ENCODE results near the gene APLNR. TPM values are rescaled to one million over a fixed set of nuclear protein-coding genes. Genes with fewer than 3 reads are reported as not detected.

APLNR gene
- total RNA-seq, 1 donor from 2014 or later = not detected

DNA sequence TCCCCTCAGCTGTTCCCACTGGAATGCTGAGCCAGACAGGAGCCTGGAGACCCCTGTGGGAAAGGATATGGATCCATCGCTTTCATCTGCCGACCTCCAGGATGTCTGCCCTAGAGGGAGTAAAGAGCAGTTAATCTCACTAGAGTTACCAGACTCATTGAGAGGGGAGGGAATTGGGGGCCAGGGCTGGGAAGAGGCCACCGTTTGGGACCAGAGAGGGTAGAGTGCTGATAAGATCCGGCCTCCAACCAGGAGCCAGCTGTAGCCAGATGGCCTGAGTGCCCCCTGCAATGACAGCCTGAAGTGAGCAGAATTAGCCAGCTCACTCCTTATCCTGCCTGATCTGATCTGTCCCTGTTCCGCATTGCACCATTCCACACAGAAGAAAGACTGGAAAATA lies 3.7 kb upstream of the APLNR start:
- intact Hi-C loops (cut with micrococcal nuclease) = no loop called here
- H3K4me3 Mint-ChIP-seq = no peak overlapping the region
- no peak overlapping the region for H3K27ac Mint-ChIP-seq
- no peak for DNase-seq
- peaks cover 22% of the 10 kb centered on the region for H3K27me3 Mint-ChIP-seq
- H3K4me1 Mint-ChIP-seq = peaks cover 2% of the 10 kb centered on the region
- H3K36me3 Mint-ChIP-seq (ENCODE audit: low read depth) = no peaks in the 10 kb centered on the region
- no peaks in the 10 kb centered on the region for H3K9me3 Mint-ChIP-seq

DNA sequence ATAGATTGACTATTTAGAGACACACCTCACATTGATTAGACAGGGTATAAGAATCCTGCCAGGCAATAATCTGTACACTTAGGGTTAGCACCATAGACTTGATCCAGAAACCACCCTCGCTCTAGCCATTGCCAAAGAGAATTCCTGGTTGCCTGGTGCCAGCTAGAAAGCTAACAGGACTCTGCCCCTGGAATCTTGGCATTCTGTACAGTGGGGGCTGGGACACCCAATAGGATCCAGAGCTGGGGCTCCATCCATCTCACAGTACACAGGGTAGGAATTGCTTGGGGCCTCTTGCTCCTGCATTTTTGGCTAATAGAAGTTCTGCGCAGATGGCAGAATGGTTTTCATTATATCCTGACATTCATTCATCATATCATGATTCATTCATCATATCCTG lies 3.0 kb upstream of the APLNR start:
- Mint-ChIP-seq H3K27ac (no peak overlapping the region), H3K4me3 (no peak overlapping the region), H3K4me1 (peaks cover 2% of the 10 kb centered on the region), H3K36me3 (ENCODE audit: low read depth) (no peaks in the 10 kb centered on the region), H3K9me3 (no peaks in the 10 kb centered on the region), H3K27me3 (peaks cover 27% of the 10 kb centered on the region)
- no peak for DNase-seq
- intact Hi-C loops (cut with micrococcal nuclease) = no loop called here

GRCh38 chr11:57239348-57239747 lies 2.3 kb upstream of the APLNR start:
- no peaks in the 10 kb centered on the region for H3K9me3 Mint-ChIP-seq
- H3K27ac Mint-ChIP-seq = no peak overlapping the region
- H3K4me1 Mint-ChIP-seq = peaks cover 2% of the 10 kb centered on the region
- no peak overlapping the region for H3K4me3 Mint-ChIP-seq
- DNase-seq = no peak
- no peaks in the 10 kb centered on the region for H3K36me3 Mint-ChIP-seq (ENCODE audit: low read depth)
- intact Hi-C loops (cut with micrococcal nuclease) = no loop called here
- H3K27me3 Mint-ChIP-seq = peaks cover 29% of the 10 kb centered on the region

DNA sequence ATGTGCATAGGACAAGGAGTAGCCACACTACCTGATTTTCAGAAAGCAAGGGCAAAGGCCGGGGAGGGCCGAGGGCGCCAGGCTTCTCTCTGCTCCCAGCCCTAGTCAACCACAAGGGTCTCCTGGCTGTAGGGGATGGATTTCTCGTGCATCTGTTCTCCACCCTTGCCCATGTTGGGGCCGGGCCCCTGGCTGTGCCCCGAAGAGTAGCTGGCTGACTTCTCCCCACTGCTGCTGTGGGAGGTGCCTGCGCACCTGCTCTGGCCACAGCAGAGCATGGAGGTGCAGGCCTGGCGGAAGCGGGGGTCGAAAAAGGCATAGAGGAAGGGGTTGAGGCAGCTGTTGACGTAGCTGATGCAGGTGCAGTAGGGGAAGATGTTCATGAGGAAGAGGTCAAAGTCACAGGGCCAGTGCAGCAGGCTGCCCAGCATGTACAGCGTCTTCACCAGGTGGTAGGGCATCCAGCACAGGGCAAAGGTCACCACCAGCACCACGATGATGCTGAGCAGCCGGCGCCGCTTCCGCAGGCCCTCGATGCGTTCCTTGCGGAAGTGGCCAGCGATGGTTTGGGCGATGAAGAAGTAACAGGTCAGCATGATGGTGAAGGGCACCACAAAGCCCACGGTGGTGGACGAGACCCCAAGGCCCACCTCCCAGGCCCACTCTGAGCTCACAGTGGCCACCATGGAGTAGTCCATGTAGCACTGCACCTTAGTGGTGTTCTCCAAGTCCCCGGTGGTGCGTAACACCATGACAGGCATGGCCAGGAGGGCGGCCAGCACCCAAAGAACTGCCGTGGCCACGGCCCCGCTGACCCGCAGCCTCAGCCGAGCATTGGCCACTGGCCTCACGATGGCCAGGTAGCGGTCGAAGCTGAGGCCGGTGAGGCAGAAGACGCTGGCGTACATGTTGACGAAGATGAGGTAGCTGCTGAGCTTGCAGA lies 1.0 kb downstream of the APLNR start:
- peaks cover 55% of the 10 kb centered on the region for H3K27me3 Mint-ChIP-seq
- H3K4me1 Mint-ChIP-seq = peaks cover 2% of the 10 kb centered on the region
- no peak overlapping the region for H3K4me3 Mint-ChIP-seq
- H3K36me3 Mint-ChIP-seq (ENCODE audit: low read depth) = no peaks in the 10 kb centered on the region
- no peaks in the 10 kb centered on the region for H3K9me3 Mint-ChIP-seq
- DNase-seq = no peak
- intact Hi-C loops (cut with micrococcal nuclease) = no loop called here
- no peak overlapping the region for H3K27ac Mint-ChIP-seq

DNA sequence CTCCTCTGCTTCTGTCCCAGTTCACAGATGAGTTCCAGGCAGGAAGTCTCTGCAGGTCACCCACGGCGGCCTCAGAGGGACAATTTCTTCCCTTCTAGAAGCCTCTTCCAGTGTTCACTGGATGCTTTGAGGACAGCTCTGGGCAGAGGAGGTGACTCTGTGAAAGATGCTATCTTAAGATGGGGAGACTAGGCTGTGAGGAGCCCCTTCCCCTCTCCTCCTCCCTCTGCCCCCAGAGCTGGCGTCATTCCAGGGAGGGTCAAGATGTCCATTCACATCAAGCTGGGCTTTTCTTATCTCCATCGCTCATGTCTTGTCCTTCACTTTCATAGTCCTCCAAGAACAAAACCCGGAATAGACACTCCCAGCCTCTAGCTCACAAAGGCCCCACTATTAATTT lies 3.3 kb downstream of the APLNR start:
- H3K9me3 Mint-ChIP-seq = no peaks in the 10 kb centered on the region
- peaks cover 2% of the 10 kb centered on the region for H3K4me1 Mint-ChIP-seq
- no peak overlapping the region for H3K27ac Mint-ChIP-seq
- no peak overlapping the region for H3K4me3 Mint-ChIP-seq
- intact Hi-C loops (cut with micrococcal nuclease) = no loop called here
- H3K27me3 Mint-ChIP-seq = peaks cover 58% of the 10 kb centered on the region
- H3K36me3 Mint-ChIP-seq (ENCODE audit: low read depth) = no peaks in the 10 kb centered on the region
- DNase-seq = no peak

GRCh38 chr11:57231539-57232253 lies 5.4 kb downstream of the APLNR start:
- DNase-seq = no peak
- Mint-ChIP-seq H3K27me3 (peaks cover 48% of the 10 kb centered on the region), H3K36me3 (ENCODE audit: low read depth) (no peaks in the 10 kb centered on the region), H3K4me3 (no peak overlapping the region), H3K9me3 (no peaks in the 10 kb centered on the region), H3K4me1 (no peaks in the 10 kb centered on the region), H3K27ac (no peak overlapping the region)
- intact Hi-C loops (cut with micrococcal nuclease) = no loop called here

DNA sequence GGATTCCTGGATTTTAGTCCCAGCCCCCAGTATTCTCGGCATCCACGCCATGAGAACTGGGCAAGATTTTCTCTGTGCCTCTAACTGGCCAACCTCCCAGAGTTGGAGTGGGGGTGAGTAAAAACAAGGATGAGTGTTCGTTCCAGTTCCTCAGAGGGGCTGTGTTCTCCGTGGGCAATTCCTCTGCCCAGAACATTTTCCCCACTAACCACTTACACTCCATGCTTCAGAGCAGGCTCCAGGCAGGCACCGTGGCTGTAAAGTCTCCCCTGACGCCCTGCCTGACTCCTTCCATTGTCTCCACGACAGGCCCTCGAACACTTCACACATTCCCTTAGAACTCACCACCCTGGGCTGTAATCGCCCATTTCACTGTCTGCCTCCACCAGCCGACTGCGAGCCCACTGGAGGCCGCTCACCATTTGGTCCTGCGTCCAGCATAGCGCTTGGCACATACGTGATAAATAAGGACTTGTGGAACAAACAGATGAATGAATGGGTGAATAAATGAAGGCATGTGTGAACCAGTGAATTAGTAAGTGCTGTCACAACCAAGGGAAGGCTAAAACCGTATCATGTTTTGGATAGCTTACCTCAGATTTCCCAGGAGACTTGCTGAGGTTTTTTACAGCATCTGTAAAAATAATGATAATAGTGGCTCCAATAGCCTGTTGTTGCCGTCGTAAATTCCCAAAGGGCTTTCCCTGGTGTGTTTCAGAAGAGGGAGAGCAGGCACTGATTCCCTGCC lies 6.1 kb downstream of the APLNR start:
- no peaks in the 10 kb centered on the region for H3K36me3 Mint-ChIP-seq (ENCODE audit: low read depth)
- H3K27me3 Mint-ChIP-seq = peaks cover 48% of the 10 kb centered on the region
- no peaks in the 10 kb centered on the region for H3K4me1 Mint-ChIP-seq

DNA sequence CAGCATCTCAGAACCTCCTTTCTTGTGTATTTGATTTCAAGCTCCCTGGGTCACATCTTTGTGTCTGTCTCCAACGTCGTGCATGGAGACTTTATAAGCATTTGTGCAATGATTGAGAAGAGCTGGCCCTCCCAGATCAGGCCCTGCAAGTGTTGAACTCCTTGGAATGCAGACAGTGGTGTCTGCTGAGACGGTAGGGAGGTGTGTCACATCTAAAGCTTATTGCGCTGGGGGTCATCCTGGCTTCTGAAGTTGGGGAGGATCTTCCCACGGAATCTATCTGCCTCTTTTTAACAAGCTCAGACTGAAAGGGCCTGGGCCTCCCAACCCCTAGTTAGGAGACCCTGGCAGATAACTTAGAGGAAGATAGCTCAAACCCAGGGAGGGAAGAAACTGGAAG lies 6.7 kb downstream of the APLNR start:
- no peak for DNase-seq
- no peaks in the 10 kb centered on the region for H3K4me1 Mint-ChIP-seq
- intact Hi-C loops (cut with micrococcal nuclease) = no loop called here
- H3K27me3 Mint-ChIP-seq = peaks cover 43% of the 10 kb centered on the region
- no peak overlapping the region for H3K4me3 Mint-ChIP-seq
- no peaks in the 10 kb centered on the region for H3K36me3 Mint-ChIP-seq (ENCODE audit: low read depth)
- no peak overlapping the region for H3K27ac Mint-ChIP-seq
- no peaks in the 10 kb centered on the region for H3K9me3 Mint-ChIP-seq

More for the DNA sequence above, 6.1 kb downstream of the APLNR start:
- DNase-seq = no peak
- no peak overlapping the region for H3K27ac Mint-ChIP-seq
- H3K4me3 Mint-ChIP-seq = no peak overlapping the region
- H3K9me3 Mint-ChIP-seq = no peaks in the 10 kb centered on the region
- intact Hi-C loops (cut with micrococcal nuclease) = no loop called here

DNA sequence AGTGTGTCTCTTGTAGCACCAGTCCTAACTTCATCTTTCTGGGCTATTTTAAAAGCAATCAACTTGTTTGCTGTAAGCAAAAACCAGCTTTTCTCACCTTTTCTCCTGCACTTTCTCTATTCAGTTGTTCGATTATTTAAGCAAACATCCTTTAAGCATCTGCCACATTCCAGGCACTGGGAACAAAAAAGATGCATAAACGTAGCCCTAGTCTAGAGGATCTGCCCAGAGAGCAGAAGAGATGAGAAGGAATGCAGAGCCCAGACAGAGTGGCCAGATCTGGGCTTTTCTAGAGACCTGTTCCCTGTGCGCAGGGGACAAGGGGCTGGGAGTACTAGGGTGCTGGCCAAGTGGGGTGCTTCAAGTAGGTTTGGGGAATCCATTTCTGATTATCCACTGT lies 8.4 kb downstream of the APLNR start:
- Mint-ChIP-seq H3K9me3 (no peaks in the 10 kb centered on the region), H3K4me1 (no peaks in the 10 kb centered on the region), H3K27me3 (peaks cover 35% of the 10 kb centered on the region), H3K27ac (no peak overlapping the region), H3K4me3 (no peak overlapping the region), H3K36me3 (ENCODE audit: low read depth) (no peaks in the 10 kb centered on the region)
- intact Hi-C loops (cut with micrococcal nuclease) = no loop called here
- no peak for DNase-seq

DNA sequence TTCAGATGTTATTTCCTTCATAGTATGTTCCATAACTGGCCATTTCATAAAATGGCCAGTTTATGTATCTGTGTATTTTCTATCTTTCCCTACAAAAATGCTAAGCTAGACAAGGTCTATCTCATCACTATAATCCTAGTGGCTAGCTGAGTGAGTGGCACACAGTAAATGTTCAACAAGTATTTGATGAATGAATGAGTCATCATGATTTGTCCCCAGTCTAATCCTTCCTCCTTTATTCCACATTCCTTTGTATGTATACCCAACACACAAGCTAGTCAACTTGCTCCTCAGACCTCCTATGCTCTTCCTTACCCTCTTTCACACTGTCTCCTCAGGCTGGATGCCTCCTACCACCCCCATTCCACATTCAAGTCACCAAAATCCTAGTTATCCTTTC lies 12.5 kb downstream of the APLNR start:
- DNase-seq = no peak
- Mint-ChIP-seq H3K36me3 (ENCODE audit: low read depth) (no peaks in the 10 kb centered on the region), H3K27me3 (peaks cover 2% of the 10 kb centered on the region), H3K27ac (no peak overlapping the region), H3K4me3 (no peak overlapping the region), H3K9me3 (no peaks in the 10 kb centered on the region), H3K4me1 (no peaks in the 10 kb centered on the region)
- intact Hi-C loops (cut with micrococcal nuclease) = no loop called here

DNA sequence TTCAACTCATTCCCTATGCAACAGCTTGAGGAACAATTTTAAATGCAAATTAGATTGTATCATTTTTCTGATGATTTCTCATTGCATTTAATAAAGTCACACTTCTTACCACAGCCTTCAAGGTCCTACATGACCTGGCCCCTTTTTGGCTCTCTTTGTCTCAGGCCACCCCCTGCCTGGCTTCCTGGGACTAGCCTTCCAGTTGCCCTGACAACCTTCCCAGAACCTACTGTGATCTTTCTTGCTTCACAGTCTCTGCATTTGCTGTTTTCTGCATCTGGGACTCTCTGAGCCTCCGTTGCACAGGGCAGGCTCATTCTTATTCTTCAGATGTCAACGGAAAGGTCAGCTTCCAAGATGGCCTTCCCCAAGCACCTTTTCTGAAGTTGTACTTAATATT lies 12.9 kb downstream of the APLNR start:
- intact Hi-C loops (cut with micrococcal nuclease) = no loop called here
- Mint-ChIP-seq H3K27me3 (peaks cover 2% of the 10 kb centered on the region), H3K9me3 (no peaks in the 10 kb centered on the region), H3K4me1 (no peaks in the 10 kb centered on the region), H3K36me3 (ENCODE audit: low read depth) (no peaks in the 10 kb centered on the region), H3K27ac (no peak overlapping the region), H3K4me3 (no peak overlapping the region)
- no peak for DNase-seq

DNA sequence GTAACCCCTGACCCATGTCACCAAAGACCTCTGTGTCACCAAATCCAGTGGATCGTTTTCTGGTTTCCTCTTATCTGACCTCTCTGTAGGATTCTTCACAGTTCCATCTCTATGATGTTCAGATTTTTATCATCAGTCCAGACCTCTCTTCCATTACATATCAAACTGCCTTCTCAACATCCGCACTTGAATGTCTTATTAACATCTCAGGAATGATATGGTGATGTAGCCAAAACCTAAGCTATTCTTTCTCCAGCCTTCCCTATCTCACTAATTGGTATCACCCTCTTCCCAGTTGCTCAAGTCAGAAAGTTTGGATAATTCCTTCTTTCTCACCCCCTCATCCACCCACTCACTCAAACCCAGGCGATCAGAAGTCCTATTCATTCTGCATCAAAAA lies 13.4 kb downstream of the APLNR start:
- Mint-ChIP-seq H3K4me1 (no peaks in the 10 kb centered on the region), H3K36me3 (ENCODE audit: low read depth) (no peaks in the 10 kb centered on the region), H3K27me3 (peaks cover 2% of the 10 kb centered on the region), H3K27ac (no peak overlapping the region), H3K4me3 (no peak overlapping the region), H3K9me3 (no peaks in the 10 kb centered on the region)
- intact Hi-C loops (cut with micrococcal nuclease) = no loop called here
- no peak for DNase-seq

- H3K27me3 Mint-ChIP-seq = no peaks in the 10 kb centered on the region
- H3K9me3 Mint-ChIP-seq = no peaks in the 10 kb centered on the region
- H3K36me3 Mint-ChIP-seq (ENCODE audit: low read depth) = no peaks in the 10 kb centered on the region
- DNase-seq = no peak
- intact Hi-C loops (cut with micrococcal nuclease) = no loop called here
- H3K27ac Mint-ChIP-seq = no peak overlapping the region
- H3K4me1 Mint-ChIP-seq = no peaks in the 10 kb centered on the region
- H3K4me3 Mint-ChIP-seq = no peak overlapping the region
These were observed 14.8 kb downstream of the APLNR start for GRCh38 chr11:57222239-57222638.

All from activated CD4-positive, alpha-beta T cell treated with anti-CD3 and anti-CD28 coated beads, Interleukin-2, amount 10 ng/mL, durations not matched to agents 24 days and 14 days (primary cell).